ENCODE results near the gene DQX1.

DQX1 gene

DNA sequence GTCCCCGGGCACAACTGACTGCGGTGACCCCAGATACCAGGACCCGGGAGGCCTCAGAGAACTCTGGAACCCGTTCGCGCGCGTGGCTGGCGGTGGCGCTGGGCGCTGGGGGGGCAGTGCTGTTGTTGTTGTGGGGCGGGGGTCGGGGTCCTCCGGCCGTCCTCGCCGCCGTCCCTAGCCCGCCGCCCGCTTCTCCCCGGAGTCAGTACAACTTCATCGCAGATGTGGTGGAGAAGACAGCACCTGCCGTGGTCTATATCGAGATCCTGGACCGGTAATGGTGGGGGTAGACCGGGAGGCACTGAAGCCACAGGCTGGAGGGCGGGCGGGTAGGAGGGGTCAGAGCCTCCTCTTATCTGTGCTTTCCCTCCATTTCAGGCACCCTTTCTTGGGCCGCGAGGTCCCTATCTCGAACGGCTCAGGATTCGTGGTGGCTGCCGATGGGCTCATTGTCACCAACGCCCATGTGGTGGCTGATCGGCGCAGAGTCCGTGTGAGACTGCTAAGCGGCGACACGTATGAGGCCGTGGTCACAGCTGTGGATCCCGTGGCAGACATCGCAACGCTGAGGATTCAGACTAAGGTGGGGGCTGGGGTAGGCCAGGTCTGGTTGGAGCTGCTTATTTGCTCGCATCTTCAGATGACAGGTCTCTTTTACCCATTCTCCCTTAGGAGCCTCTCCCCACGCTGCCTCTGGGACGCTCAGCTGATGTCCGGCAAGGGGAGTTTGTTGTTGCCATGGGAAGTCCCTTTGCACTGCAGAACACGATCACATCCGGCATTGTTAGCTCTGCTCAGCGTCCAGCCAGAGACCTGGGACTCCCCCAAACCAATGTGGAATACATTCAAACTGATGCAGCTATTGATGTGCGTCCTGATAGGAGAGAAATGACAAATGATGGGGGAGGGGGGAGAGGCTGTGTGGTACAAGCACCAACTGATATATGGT is 4.5 kb upstream of the DQX1 start:
- DNase-seq (peak; percentile 62), ATAC-seq (peak; percentile 32)

- ATAC-seq (peak; percentile 92), DNase-seq (peak; percentile 93)
These were observed 3.6 kb upstream of the DQX1 start, which contains the start of the genes AUP1 and HTRA2 for GRCh38 chr2:74529357-74530238. Gene AUP1, minus strand, starts transcription at chr2:74529706. Its CDS starts 77 bp downstream, at chr2:74529629. Gene HTRA2, plus strand, starts transcription at chr2:74529933. Its CDS starts 74 bp downstream, at chr2:74530007.

DNA sequence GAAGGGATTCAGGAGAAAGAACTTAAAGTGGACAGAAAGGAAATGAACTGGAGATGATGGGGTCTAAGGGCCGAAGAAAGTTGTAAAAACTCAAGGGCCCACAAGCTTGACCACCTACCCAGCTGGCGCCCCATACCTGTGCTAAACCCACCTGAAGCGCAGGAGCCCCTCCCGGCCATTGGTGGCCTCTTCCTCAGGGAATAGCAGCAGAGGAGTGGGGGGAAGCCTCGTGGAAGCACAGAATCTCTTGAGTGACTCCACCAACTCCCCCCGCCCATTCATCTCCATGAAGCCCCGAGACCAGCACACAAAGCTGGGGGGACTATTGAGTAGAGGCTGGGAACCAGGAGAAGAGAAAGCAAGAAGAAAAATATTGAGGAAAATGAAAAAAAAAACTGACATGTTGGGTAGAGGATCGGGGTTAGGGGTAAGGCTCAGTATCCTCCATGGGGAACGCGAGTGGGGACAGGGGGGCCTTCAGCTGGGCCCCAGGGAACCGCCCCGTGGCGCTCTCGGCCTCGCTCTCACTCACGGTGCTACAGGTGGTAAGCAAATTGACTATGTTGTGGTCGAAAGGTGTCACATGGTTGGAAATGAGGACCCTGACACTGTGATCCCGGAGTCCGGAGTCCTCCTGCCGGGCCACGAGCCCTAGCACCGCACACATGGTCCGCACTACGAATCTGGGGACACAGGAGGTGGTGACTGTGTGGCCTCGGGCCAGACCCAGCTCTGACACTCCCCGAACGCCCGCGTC is 2.7 kb upstream of the DQX1 start:
- DNase-seq (peak; percentile 34), ATAC-seq (no peak)

DNA sequence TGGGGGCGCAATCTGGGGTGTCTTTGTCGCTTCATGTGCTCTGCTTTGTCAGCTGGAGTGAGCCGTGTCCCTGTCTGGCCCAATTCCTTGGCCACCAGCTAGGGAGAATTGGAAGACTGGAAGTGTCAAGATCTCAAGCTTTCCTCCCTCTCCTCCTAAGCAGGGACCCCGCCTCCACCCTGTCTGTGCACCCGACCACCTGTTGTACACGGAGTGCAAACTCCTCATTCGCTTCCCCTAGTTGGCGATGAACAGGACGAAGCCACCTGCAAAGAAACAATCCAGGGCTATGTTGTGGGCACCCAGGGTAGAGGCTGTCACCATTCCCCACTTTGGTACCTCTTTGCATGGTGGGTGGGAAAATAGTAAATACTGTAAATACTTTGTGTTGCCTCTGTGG is 1.7 kb upstream of the DQX1 start:
- DNase-seq (no peak), ATAC-seq (no peak)

DNA sequence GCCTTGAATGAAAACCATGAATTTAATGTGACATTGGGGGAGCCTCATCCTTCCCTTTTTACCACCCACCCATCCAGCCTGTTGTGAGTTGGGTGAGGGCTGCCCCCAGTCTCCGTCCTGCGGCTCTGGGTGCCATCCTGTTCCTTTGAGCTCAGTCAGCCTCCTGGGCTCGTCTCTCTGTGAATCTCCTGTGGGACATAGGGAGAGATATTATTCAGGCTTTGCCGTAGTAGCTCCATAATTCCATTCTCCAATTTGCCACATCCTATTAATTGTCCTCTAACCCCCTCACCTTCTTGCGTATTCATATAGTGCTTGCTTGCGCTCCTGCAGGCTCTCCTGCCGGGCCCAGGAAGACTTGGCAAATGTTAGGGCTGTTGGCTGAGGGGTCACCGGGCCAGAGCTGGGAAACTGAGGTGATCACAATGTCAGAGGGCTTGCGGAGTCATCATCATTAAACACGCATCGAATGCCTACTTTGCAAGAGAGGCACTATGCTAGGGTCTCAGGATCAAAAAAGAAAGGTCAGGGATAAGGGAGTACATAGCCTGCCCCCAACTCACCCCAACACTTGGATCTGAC is 709 bp upstream of the DQX1 start:
- no peak for ATAC-seq

GRCh38 chr2:74524955-74525716 is 895 bp downstream of the DQX1 start:
- ATAC-seq (no peak), DNase-seq (no peak)

More for the DNA sequence above, 709 bp upstream of the DQX1 start:
- no peak for DNase-seq

GRCh38 chr2:74524005-74524404 is 2.0 kb downstream of the DQX1 start:
- DNase-seq (no peak), ATAC-seq (no peak)

- ATAC-seq (no peak), DNase-seq (no peak)
These were observed 3.5 kb downstream of the DQX1 start for GRCh38 chr2:74522516-74522915.

- no peak for ATAC-seq
- DNase-seq, result no peak
These were observed 9.4 kb downstream of the DQX1 start for GRCh38 chr2:74516650-74517049.

GRCh38 chr2:74515981-74516633 is 9.9 kb downstream of the DQX1 start:
- peak; percentile 67 for ATAC-seq

GRCh38 chr2:74515271-74515980 is 10.6 kb downstream of the DQX1 start:
- DNase-seq (no peak), ATAC-seq (no peak)

More at GRCh38 chr2:74515981-74516633, 9.9 kb downstream of the DQX1 start:
- DNase-seq, result peak; percentile 78

DNA sequence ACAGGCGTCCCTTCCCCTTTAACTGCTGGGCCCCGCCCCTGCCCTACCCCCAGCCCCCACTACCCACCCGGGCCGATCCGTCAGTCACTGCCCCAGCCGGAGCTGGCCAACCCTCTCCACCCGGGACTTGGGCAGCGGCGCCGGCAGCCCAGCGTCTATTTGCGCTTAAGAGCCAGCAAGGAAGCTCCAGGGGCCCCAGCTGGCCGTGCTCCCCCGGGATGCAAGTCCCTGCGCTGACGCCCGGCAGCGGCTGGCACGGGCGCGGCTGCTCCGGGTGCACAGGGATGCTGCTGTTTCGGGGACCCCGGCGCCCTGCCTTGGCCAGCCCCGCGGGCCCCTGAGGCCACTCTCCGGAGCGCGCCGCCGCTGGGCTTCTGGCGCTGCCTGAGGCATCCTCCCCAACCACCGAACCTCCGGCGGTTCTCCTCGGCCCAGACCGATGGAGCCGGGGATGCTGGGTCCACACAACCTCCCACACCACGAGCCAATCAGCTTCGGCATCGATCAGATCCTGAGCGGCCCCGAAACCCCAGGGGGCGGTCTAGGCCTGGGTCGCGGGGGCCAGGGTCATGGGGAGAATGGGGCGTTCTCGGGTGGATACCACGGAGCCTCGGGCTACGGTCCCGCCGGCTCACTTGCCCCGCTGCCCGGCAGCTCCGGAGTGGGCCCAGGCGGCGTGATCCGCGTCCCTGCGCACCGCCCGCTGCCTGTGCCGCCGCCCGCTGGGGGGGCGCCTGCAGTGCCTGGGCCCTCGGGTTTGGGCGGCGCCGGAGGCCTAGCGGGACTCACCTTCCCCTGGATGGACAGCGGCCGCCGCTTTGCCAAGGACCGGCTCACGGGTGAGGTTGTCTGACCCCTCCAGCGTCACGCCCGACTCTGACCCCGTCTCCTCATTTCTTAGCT is 11.4 kb downstream of the DQX1 start, which contains the start of gene TLX2:
Gene TLX2, plus strand, starts transcription at position 83 of the 903 bp plus-strand sequence. Its CDS starts 357 bp downstream, at position 440.
- ATAC-seq (peak; percentile 19), DNase-seq (no peak)

DNA sequence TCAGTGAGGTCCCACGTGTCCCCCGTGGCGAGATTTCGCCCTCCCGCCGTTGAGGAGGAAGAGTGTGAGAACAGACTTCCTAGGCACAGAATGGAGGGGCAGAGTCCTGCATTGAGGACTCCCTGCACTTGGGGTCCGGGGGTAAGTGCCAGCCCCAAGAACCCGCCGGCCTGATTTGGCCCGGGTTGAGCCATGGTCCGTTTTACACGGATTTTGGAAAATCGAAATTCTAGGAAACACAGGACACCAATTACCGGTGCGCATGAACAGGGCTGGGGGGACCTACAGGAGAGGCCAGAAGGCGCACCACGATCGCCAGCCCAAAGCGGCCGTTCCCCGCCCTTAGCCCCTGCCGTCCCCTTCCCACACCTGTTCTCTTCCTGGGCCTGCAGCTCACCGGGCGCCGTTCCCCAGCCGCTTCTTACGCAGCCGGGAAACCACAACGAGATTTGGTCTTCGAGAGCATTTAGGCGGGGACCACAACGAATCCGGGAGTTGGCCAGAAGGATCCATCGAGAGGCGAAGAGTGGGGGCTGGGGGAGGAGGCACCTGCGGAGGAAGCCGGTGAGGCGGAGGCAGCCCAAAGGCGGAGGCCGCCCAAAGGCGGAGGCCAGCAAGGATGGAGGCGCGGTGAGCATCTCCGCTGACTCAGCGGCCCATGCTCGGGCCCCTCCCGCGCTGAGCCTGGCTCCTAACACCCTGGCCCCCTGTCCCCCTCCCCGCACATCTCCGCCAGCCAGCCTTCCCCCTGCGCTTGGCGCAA is 12.2 kb downstream of the DQX1 start:
- DNase-seq, result peak; percentile 35
- ATAC-seq, result peak; percentile 14

GRCh38 chr2:74512744-74513604 is 13.1 kb downstream of the DQX1 start:
- ATAC-seq, result no peak
- no peak for DNase-seq

DNA sequence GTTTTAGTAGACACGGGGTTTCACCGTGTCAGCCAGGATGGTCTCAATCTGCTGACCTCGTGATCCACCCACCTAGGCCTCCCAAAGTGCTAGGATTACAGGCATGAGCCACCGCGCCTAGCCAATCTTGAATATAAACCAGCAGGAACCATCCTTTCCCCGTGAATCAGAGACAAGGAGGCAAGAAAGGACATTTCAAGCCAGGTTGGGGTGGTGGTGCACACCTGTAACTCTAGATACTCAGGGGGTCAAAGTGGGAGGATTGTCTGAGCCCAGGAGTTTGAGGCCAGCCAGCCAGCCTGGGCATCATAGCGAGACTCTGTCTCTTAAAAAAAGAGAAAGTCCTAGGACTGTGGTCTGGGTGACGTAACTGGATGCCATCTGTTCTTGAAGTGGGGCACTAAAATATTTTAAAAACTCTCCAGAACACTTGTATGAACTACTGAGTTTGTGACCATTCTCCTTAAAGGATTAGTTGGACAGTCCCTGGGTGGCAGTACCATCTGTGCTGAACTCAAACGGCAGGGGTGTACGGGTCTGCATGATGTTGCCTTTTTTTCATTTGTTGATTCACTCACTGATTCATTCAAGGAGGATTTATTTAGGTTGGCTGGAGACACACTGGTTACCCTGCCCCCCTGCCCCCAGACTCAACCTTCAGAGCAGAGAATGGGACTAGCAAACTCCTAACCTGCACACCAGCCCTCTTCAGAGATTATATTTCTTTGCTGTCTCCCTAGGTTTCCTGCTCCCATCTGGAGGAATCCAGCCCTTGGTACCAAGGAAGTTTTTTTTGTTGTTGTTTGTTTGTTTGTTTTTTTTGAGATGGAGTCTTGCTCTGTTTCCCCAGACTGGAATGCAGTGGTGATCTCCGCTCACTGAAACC is 14.7 kb downstream of the DQX1 start:
- DNase-seq (no peak), ATAC-seq (no peak)

Data from stimulated activated naive CD8-positive, alpha-beta T cell treated with anti-CD3 and anti-CD28 coated beads, Interleukin-15, Interleukin-2, amounts not matched to agents 100 U/mL and 50 U/mL, for 24 hours (primary cell).